ENCODE results near the gene SLC12A7. TPM values are rescaled to one million over a fixed set of nuclear protein-coding genes. Genes with fewer than 3 reads are reported as not detected.
A peak's percentile ranks its signal among the peaks of the same experiment; 100 is the strongest.

The SLC12A7 gene
- total and polyA plus RNA-seq, 2 of the 13 experiments (the other 11 are each of a cell fraction or from before 2014, with no cell fraction given), result 14.0 to 18.5 TPM

DNA sequence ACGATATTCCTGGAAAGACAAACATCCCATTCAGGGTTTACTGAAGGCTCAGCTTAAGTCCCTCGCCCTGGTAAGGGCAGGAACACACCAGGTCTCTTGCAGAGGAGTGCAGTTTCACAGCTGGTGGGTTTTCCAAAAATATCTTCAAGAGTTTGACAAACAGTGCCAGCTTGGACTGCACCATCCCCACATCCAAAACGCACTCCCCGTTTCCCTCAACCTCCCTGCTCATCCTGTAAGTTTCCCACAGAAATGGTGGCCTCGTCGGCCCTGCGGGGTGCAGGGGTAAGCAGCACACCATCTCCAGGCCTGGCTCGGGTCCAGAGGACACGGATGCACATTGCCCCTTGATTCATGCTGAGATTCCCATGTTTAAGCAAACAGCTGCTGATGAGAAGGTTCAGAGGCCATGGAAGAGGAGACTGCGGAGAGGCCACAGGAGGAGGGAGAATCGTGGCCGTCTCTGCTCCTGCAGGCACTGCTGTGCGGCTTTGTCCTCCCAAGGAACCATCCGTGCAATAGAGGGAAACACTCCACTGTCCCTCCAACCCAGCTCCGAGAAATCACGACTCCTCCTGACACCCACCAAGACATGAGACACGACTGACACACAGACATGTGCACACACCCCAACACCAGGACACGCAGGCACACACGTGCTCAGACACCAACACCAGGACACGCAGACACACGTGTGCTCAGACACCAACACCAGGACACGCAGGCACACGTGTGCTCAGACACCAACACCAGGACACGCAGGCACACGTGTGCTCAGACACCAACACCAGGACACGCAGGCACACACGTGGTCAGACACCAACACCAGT lies 24.0 kb upstream of the SLC12A7 start (continued):
- TF ChIP-seq, protein P1, sequence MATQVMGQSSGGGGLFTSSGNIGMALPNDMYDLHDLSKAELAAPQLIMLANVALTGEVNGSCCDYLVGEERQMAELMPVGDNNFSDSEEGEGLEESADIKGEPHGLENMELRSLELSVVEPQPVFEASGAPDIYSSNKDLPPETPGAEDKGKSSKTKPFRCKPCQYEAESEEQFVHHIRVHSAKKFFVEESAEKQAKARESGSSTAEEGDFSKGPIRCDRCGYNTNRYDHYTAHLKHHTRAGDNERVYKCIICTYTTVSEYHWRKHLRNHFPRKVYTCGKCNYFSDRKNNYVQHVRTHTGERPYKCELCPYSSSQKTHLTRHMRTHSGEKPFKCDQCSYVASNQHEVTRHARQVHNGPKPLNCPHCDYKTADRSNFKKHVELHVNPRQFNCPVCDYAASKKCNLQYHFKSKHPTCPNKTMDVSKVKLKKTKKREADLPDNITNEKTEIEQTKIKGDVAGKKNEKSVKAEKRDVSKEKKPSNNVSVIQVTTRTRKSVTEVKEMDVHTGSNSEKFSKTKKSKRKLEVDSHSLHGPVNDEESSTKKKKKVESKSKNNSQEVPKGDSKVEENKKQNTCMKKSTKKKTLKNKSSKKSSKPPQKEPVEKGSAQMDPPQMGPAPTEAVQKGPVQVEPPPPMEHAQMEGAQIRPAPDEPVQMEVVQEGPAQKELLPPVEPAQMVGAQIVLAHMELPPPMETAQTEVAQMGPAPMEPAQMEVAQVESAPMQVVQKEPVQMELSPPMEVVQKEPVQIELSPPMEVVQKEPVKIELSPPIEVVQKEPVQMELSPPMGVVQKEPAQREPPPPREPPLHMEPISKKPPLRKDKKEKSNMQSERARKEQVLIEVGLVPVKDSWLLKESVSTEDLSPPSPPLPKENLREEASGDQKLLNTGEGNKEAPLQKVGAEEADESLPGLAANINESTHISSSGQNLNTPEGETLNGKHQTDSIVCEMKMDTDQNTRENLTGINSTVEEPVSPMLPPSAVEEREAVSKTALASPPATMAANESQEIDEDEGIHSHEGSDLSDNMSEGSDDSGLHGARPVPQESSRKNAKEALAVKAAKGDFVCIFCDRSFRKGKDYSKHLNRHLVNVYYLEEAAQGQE (IDR thresholded peaks at IDR 0.05; ENCODE audit: borderline replicate concordance in 1 of 2, low read depth in 1 of 2, low read length in 2 of 2), result no peak
- no peak for TF ChIP-seq BCL6 (CRISPR knock-in tag; IDR thresholded peaks at IDR 0.05)
- TF ChIP-seq ZNF503 (CRISPR knock-in tag; IDR thresholded peaks at IDR 0.05), result no peak
- TF ChIP-seq, protein P2, sequence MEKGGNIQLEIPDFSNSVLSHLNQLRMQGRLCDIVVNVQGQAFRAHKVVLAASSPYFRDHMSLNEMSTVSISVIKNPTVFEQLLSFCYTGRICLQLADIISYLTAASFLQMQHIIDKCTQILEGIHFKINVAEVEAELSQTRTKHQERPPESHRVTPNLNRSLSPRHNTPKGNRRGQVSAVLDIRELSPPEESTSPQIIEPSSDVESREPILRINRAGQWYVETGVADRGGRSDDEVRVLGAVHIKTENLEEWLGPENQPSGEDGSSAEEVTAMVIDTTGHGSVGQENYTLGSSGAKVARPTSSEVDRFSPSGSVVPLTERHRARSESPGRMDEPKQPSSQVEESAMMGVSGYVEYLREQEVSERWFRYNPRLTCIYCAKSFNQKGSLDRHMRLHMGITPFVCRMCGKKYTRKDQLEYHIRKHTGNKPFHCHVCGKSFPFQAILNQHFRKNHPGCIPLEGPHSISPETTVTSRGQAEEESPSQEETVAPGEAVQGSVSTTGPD (CRISPR knock-in tag; IDR thresholded peaks at IDR 0.05), result no peak
- no peak for TF ChIP-seq ZNF816 (CRISPR knock-in tag; IDR thresholded peaks at IDR 0.05; ENCODE audit: borderline replicate concordance)
- no peak for TF ChIP-seq ZNF772 (CRISPR knock-in tag; IDR thresholded peaks at IDR 0.05)
- no peak for TF ChIP-seq EZH2 (conservative IDR thresholded peaks at IDR 0.05; ENCODE audit: low read depth, low read length)
- no peak for TF ChIP-seq ZZZ3 (CRISPR knock-in tag; IDR thresholded peaks at IDR 0.05; ENCODE audit: borderline replicate concordance)
- no peak for TF ChIP-seq SUZ12 (IDR thresholded peaks at IDR 0.05; ENCODE audit: low read depth, low read length)
- TF ChIP-seq, protein P3, sequence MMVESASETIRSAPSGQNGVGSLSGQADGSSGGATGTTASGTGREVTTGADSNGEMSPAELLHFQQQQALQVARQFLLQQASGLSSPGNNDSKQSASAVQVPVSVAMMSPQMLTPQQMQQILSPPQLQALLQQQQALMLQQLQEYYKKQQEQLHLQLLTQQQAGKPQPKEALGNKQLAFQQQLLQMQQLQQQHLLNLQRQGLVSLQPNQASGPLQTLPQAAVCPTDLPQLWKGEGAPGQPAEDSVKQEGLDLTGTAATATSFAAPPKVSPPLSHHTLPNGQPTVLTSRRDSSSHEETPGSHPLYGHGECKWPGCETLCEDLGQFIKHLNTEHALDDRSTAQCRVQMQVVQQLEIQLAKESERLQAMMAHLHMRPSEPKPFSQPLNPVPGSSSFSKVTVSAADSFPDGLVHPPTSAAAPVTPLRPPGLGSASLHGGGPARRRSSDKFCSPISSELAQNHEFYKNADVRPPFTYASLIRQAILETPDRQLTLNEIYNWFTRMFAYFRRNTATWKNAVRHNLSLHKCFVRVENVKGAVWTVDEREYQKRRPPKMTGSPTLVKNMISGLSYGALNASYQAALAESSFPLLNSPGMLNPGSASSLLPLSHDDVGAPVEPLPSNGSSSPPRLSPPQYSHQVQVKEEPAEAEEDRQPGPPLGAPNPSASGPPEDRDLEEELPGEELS (CRISPR knock-in tag; IDR thresholded peaks at IDR 0.05), result peak; percentile 29; the same call in 1 of the 2 replicates
- TF ChIP-seq THAP7 (CRISPR knock-in tag; IDR thresholded peaks at IDR 0.05), result no peak
- TF ChIP-seq SMYD3 (CRISPR knock-in tag; IDR thresholded peaks at IDR 0.05), result no peak
- no peak for TF ChIP-seq IRF1 (CRISPR knock-in tag; IDR thresholded peaks at IDR 0.05; ENCODE audit: low read depth)
- TF ChIP-seq CENPT (CRISPR knock-in tag; IDR thresholded peaks at IDR 0.05; ENCODE audit: low read depth), result no peak
- no peak for TF ChIP-seq NFE2 (CRISPR knock-in tag; IDR thresholded peaks at IDR 0.05)
- peak; percentile 85 for TF ChIP-seq HNF4A (CRISPR knock-in tag; IDR thresholded peaks at IDR 0.05)
